NCI-H146 (cell line): ENCODE measurements around the gene RABGAP1L.
A peak's percentile ranks its signal among the peaks of the same experiment; 100 is the strongest.

ENCODE experiments used
- DNase-seq: peaks from one replicate; lab custom pipeline; 2025; lab: John Stamatoyannopoulos, UW

Gene RABGAP1L

GRCh38 chr1:174965362-174966007 is 806.2 kb downstream of the RABGAP1L start:
- no peak for DNase-seq

GRCh38 chr1:174966008-174966572 is 806.8 kb downstream of the RABGAP1L start:
- DNase-seq = no peak

GRCh38 chr1:174967845-174968705 is 808.8 kb downstream of the RABGAP1L start:
- no peak for DNase-seq

- no peak for DNase-seq
These were observed 809.5 kb downstream of the RABGAP1L start for GRCh38 chr1:174968750-174969244.

GRCh38 chr1:174969977-174970376 is 810.7 kb downstream of the RABGAP1L start:
- no peak for DNase-seq

GRCh38 chr1:174971466-174971865 is 812.1 kb downstream of the RABGAP1L start:
- DNase-seq = no peak

GRCh38 chr1:174971902-174972301 is 812.6 kb downstream of the RABGAP1L start:
- DNase-seq = no peak

- DNase-seq = no peak
These were observed 815.4 kb downstream of the RABGAP1L start for GRCh38 chr1:174974711-174975119.

GRCh38 chr1:174975764-174976163 is 816.4 kb downstream of the RABGAP1L start:
- DNase-seq = no peak

- no peak for DNase-seq
These were observed 817.3 kb downstream of the RABGAP1L start for GRCh38 chr1:174976436-174977108.

GRCh38 chr1:174982971-174983689 is 823.8 kb downstream of the RABGAP1L start:
- DNase-seq = peak; percentile 13

GRCh38 chr1:174984952-174985351 is 825.6 kb downstream of the RABGAP1L start:
- DNase-seq = no peak

- no peak for DNase-seq
These were observed 829.2 kb downstream of the RABGAP1L start for GRCh38 chr1:174988539-174988938.

- no peak for DNase-seq
These were observed 829.7 kb downstream of the RABGAP1L start for GRCh38 chr1:174988986-174989385.

GRCh38 chr1:174989536-174990220 is 830.4 kb downstream of the RABGAP1L start:
- DNase-seq = no peak

GRCh38 chr1:174990382-174990999 is 831.2 kb downstream of the RABGAP1L start:
- no peak for DNase-seq

- no peak for DNase-seq
These were observed 832.2 kb downstream of the RABGAP1L start for GRCh38 chr1:174991473-174991872.

GRCh38 chr1:174995121-174995520 is 835.8 kb downstream of the RABGAP1L start:
- DNase-seq = no peak

GRCh38 chr1:174995916-174996315 is 836.6 kb downstream of the RABGAP1L start:
- no peak for DNase-seq

- DNase-seq = peak; percentile 3
These were observed 837.2 kb downstream of the RABGAP1L start for GRCh38 chr1:174996476-174996875.

- no peak for DNase-seq
These were observed 837.7 kb downstream of the RABGAP1L start for GRCh38 chr1:174997041-174997440.
